Lower leg skin (tissue), 4 donors: ENCODE data around the gene DBN1. TPM values are rescaled to one million over a fixed set of nuclear protein-coding genes. Genes with fewer than 3 reads are reported as not detected.

Experiments used
- DNase-seq, 2 donors: peaks; one replicate each; pipeline ENCODE4 v3.0.0-alpha.2; 2019; ENCODE audit warnings: low spot score in 2 of 2
- H3K4me3 ChIP-seq: fragments of 200-600 bp; sonication (generic); 2 replicates; pipeline ENCODE4 v1.5.1; 2017; ENCODE audit warnings: mild to moderate bottlenecking, low read depth; ENCODE audit not compliant: poor library complexity, severe bottlenecking
- CTCF ChIP-seq, 3 donors: fragments of 450-650 bp; IDR thresholded peaks; one replicate each; pipeline ENCODE4 v1.5.1; 2016; ENCODE audit warnings: antibody characterized with exemption in 3 of 3, mild to moderate bottlenecking in 3 of 3, moderate library complexity in 2 of 3
- POLR2A ChIP-seq, 2 donors: fragments of 450-650 bp; IDR thresholded peaks; one replicate each; pipeline ENCODE4 v1.6.1; 2016 to 2017; ENCODE audit warnings: antibody characterized with exemption in 2 of 2, mild to moderate bottlenecking in 1 of 2, moderate library complexity in 1 of 2
- WGBS, 2 donors: methylation state at CpG; one replicate each; pipeline ENCODE4 v1.1.5; 2018; 5-methylcytosine and 5-hydroxymethylcytosine counted together
- intact Hi-C: fragments of 100-400 bp; cut with DNase I; formaldehyde crosslinking; loops from one replicate; pipeline ENCODE4 v1.15.0; 2023; ENCODE audit warnings: low total_unique reads
- total RNA-seq, 4 donors: library from RNA; depleted of rRNA; stranded (reverse); fragments of >200 nt; gene quantifications; one replicate each; pipeline ENCODE4 v1.1.0, GENCODE V29; 2016

The DBN1 gene
- total RNA-seq, 4 donors from 2014 or later = 14.0 to 65.5 (median 27.6) TPM

- TF ChIP-seq CTCF (IDR thresholded peaks at IDR 0.05) (no peak), POLR2A (IDR thresholded peaks at IDR 0.05) (no peak)
- no peak for DNase-seq
- 90 to 96% methylated on average over 5 of the region's 5 CpGs for WGBS, 2 donors
- intact Hi-C loops = no loop called here
- H3K4me3 ChIP-seq = no peak overlapping the region
Measured at GRCh38 chr5:177511181-177511580, 37.7 kb upstream of the DBN1 start.

DNA sequence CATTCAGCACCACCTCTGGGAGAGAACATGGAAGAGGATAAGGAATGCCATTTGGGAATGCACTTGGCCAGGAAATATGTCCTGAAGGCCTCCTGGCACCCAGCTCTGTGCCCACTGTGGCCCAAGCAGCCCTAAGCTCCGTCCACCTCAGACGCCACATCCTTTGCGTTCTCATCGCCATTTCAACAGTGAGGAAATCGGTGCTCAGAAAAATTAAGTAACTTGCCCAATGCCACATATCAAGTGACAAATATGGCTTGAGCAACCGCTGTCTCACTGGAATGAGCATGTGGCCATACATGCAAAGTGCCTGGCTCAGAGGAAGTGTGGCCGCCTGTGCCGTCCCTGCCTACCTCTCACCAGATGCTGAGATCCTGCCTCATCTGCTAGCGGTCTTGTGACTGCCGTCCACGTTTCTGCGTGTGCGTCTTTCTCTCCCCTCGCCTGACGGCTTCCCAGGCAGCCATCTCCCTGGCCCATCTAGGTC lies 37.2 kb upstream of the DBN1 start:
- WGBS, 2 donors = 83 to 84% methylated on average over 15 of the region's 15 CpGs
- no peak for DNase-seq
- H3K4me3 ChIP-seq = no peak overlapping the region

GRCh38 chr5:177509991-177510566 lies 36.6 kb upstream of the DBN1 start:
- DNase-seq = no peak
- intact Hi-C loops = no loop called here
- TF ChIP-seq CTCF (IDR thresholded peaks at IDR 0.05) = no peak
- TF ChIP-seq POLR2A (IDR thresholded peaks at IDR 0.05) = no peak
- 68 to 69% methylated on average over 11 of the region's 11 CpGs for WGBS, 2 donors
- H3K4me3 ChIP-seq = no peak overlapping the region

More for the DNA sequence above, 37.2 kb upstream of the DBN1 start:
- TF ChIP-seq POLR2A (IDR thresholded peaks at IDR 0.05) (no peak), CTCF (IDR thresholded peaks at IDR 0.05) (no peak)
- intact Hi-C loops = no loop called here

- DNase-seq = no peak
- no peak within 1 kb of the TSS for H3K4me3 ChIP-seq
- TF ChIP-seq CTCF (IDR thresholded peaks at IDR 0.05) (no peak), POLR2A (IDR thresholded peaks at IDR 0.05) (no peak)
- WGBS, 2 donors = 32 to 39% methylated on average over 20 of the region's 20 CpGs
- intact Hi-C loops = no loop called here
Measured at GRCh38 chr5:177509381-177509951, 36.0 kb upstream of the DBN1 start, which contains the start of gene DOK3. DOK3 (minus strand) TSS chr5:177509826; CDS start chr5:177509540, 286 bp downstream.

DNA sequence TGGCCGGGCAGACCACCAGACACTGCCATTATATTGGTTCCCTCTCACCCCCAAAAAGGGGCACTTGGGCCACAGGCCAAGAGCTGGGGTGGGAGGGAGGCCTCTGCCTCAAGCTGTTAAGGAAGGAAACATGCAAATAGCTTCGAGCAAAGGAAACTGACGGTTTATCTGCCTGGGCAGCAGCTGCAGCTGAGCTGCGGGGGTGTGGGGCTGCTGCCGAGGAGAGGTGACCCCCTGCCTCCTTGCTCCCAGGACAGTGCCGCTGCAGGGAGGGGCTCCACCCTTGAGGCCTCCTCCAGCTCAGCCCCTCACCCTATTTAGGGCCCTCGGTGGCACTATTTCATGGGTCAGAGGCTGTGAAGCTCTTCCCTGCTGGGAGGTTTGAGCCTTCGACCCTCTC lies 35.4 kb upstream of the DBN1 start:
- TF ChIP-seq POLR2A (IDR thresholded peaks at IDR 0.05) = no peak
- TF ChIP-seq CTCF (IDR thresholded peaks at IDR 0.05) = no peak
- no peak for DNase-seq
- 54 to 68% methylated on average over 8 of the region's 8 CpGs for WGBS, 2 donors
- intact Hi-C loops = no loop called here
- H3K4me3 ChIP-seq = no peak overlapping the region
